NB4 (cell line): ENCODE measurements around the gene SIGLEC9.

Source experiments
- DNase-seq: peaks from one replicate; pipeline ENCODE4 v3.0.0; 2010; ENCODE audit warnings: low read depth
- H3K4me3 ChIP-seq: one replicate; pipeline ENCODE4 v1.5.1; 2011; ENCODE audit warnings: mild to moderate bottlenecking, low read depth, low read length, moderate library complexity
- MYC ChIP-seq: IDR thresholded peaks from 2 replicates; pipeline ENCODE4 v1.6.1; 2011; ENCODE audit warnings: low read depth, low read length
- POLR2A ChIP-seq: IDR thresholded peaks from 2 replicates; pipeline ENCODE4 v1.6.1; 2011; ENCODE audit warnings: mild to moderate bottlenecking; ENCODE audit not compliant: insufficient read length; ENCODE audit errors: extremely low read depth
- TF ChIP-seq, protein P1 (sequence below): IDR thresholded peaks from one replicate; pipeline ENCODE4 v1.5.1; 2012; ENCODE audit warnings: low read depth, low read length
- TF ChIP-seq, protein P2 (sequence below): IDR thresholded peaks from 2 replicates; pipeline ENCODE4 v1.6.1; 2011; ENCODE audit warnings: low read depth, low read length

Gene SIGLEC9

DNA sequence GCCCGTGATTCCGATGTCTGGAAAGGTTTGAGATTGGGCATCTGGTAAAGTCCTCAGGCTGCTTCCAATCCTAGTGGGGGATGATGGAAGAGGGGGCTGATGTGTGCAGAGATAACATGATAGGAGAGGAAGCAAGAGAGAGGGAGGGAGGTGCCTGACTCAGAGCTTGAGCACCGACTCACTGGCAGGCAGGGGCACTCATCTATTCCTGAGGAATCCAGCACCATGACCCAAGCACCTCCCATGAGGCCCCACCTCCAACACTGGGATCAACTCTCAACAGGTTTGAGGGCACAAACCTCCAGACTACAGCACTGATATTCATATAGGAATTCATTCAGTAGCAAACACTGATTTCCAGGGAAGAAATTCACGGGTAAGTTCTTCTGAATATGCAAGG is 5.6 kb upstream of the SIGLEC9 start:
- TF ChIP-seq, protein P1, sequence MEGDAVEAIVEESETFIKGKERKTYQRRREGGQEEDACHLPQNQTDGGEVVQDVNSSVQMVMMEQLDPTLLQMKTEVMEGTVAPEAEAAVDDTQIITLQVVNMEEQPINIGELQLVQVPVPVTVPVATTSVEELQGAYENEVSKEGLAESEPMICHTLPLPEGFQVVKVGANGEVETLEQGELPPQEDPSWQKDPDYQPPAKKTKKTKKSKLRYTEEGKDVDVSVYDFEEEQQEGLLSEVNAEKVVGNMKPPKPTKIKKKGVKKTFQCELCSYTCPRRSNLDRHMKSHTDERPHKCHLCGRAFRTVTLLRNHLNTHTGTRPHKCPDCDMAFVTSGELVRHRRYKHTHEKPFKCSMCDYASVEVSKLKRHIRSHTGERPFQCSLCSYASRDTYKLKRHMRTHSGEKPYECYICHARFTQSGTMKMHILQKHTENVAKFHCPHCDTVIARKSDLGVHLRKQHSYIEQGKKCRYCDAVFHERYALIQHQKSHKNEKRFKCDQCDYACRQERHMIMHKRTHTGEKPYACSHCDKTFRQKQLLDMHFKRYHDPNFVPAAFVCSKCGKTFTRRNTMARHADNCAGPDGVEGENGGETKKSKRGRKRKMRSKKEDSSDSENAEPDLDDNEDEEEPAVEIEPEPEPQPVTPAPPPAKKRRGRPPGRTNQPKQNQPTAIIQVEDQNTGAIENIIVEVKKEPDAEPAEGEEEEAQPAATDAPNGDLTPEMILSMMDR, result no peak
- TF ChIP-seq, protein P2, sequence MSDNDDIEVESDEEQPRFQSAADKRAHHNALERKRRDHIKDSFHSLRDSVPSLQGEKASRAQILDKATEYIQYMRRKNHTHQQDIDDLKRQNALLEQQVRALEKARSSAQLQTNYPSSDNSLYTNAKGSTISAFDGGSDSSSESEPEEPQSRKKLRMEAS, result no peak
- TF ChIP-seq POLR2A, result no peak
- TF ChIP-seq MYC, result no peak
- no peak for DNase-seq
- H3K4me3 ChIP-seq, result no peak overlapping the region

DNA sequence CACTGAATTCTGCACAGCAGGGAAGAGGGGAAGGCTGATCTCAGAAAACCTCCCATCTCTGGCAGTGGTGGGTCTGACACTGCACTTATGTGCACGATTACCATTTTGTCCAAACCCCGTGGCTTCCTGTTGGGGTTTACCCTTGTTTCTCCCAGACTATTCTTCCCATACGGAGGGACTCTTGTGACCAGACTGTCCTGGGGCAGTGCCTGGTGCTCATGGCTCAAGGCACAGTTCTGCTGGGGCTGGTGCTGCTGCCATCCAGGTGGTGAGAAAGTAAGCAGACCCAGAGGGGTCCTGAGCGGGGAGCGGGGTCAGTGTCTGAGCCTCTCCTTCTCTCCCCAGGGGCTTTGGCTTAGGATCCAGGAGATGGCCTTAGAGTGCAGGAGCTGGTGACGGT is 5.1 kb upstream of the SIGLEC9 start:
- no peak for DNase-seq
- TF ChIP-seq MYC (no peak), POLR2A (no peak)
- TF ChIP-seq, protein P1, result no peak
- TF ChIP-seq, protein P2, result no peak
- H3K4me3 ChIP-seq, result no peak overlapping the region

DNA sequence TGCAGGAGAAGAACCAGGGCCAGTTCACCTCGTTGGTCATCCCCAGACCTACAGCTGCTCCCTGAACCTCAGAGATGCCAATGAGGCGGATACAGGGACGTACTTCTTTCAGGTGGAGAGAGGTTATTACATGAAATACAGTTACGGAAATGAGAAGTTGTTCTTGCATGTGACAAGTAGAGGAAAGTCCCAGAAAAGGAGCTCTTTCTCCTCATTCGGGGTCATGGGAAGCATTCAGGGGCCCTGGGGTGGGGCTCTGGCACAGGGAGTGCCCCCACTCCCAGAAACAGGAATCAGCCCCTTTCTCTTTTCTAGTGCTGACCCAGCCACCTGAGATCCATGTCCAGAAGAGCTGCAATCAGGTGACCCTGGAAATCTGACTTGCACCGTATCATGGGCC is 4.5 kb upstream of the SIGLEC9 start:
- DNase-seq, result no peak
- TF ChIP-seq, protein P1, result no peak
- TF ChIP-seq, protein P2, result no peak
- no peak for TF ChIP-seq MYC
- TF ChIP-seq POLR2A, result no peak
- H3K4me3 ChIP-seq, result no peak overlapping the region

DNA sequence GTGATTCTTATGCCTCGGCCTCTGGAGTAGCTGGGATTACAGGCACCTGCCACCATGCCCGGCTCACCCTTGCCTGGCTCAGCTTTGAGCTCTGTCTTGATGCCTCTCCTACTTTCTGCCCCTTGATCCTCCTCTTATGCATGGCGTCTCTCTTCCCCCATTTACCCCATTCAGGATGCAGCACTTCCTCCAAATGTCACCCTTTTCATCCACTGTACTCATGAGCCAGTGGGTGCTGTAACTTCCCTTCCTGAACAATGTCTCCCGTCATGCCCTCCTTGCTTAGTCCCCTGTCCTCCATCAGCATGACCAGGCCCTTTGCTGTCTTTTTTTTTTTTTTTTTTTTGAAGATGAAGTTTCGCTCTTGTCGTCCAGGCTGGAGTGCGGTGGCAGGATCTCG is 3.4 kb upstream of the SIGLEC9 start:
- TF ChIP-seq POLR2A (no peak), MYC (no peak)
- TF ChIP-seq, protein P2, result no peak
- TF ChIP-seq, protein P1, result no peak
- H3K4me3 ChIP-seq, result no peak overlapping the region
- DNase-seq, result no peak

DNA sequence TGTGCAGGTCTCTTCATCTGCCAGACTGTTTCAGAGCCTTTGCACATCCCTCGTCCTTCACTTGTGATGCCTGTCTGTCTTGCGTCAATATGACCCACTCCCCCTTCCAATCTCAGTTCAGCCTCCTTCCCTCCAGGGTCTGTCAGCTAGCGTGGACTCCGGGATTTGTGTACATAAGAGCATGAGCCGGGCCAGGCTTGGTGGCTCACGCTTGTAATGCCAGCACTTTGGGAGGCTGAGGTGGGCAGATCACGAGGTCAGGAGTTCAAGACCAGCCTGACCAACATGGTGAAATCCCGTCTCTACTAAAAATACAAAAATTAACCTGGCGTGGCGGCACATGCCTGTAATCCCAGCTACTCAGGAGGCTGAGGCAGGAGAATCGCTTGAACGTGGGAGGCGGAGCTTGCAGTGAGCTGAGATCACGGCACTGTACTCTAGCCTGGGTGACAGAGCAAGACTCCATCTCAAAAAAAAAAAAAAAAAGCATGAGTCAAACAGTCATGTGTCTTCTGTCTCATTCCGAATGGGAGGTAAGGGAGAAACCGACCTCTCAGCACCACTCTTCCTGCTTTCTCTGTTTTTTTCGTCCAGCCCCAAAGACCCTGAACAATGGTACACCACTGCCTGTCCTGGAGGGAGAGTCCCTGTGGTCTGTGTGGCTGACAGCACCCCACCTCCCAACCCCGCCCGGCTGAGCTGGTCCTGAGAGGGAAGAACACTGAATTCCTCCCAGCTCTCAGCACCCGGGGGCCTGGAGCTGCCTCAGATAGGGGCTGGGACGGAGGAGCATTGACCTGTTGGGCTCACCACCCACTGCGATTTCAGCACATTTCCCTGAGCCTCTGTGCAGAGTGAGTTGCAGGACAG is 2.4 kb upstream of the SIGLEC9 start:
- TF ChIP-seq, protein P2, result no peak
- TF ChIP-seq MYC (no peak), POLR2A (no peak)
- TF ChIP-seq, protein P1, result no peak
- peak; percentile 61 for DNase-seq
- H3K4me3 ChIP-seq, result no peak overlapping the region
